HuH-7 (cell line): ENCODE data around the gene PSMA6.
A peak's percentile ranks its signal among the peaks of the same experiment; 100 is the strongest.
"Not testable (repeated sequence)": the region's sequence is repeated elsewhere in the genome, so short reads cannot be mapped to it uniquely, and the experiment has no call there.

Experiments
- DNase-seq: peaks from one replicate; pipeline ENCODE4 v3.0.0; 2011; ENCODE audit warnings: low spot score

The PSMA6 gene

DNA sequence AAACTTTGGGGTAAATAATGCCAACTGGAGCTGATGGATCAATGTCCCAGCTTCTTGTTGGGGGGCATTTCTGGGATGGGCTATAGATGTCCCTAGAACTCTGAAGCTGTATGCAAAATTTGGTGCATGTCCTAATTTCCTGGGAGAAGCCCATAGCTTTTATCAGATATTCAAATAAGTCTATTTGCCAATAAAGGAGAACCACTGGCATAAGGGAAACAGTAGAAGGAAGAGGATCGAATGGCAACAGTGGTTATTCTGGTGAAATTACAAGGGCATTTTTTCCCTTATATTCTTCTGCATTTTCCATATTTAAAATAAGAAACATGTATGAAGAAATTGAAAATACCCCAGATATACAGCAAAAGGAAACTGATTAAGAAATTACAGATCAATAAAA lies 34.2 kb downstream of the PSMA6 start:
- DNase-seq: no peak

DNA sequence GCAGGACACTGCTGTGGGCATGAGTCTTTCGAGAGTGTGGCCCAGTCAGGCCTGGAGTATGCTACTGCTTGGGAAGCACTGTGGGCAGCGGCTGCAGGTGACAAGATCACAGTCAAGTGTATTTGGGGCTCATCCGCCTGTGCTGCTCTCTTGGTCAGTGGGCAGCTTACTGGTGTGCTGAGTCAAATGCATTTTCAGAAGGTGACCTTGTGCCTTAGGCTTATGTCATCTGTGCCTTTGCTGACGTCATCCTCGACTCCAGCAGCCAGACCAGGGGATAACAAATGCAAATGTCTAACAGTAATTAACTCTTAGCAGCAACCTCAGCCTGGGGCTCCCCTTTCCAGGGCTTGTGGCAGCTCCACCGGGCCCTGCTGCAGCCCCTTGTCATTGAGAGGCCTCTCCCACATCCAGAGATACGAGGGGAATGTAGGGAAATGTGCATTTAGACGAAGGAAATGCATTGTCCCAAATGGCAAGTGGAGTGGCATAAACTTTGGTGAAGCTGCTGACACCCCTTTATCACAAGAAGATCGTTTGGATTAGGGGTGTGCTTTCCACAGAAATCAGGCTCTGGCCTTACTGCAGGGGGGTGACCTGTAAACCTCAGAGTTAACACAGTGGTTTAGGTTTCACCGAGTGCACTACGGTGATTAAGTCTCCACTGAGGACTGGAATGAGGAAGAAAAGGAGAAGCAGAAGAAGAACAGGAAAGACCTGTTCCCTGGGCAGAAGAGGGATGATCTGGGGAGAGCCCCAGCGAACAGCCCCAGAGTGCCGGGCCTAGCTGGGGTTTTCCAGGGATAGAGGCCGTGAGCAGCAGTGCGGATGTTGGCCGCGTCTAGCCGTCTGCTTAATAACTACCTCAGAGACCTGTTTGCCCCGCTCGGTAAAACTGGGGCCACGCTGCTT lies 39.7 kb downstream of the PSMA6 start:
- DNase-seq: no peak

- no peak for DNase-seq
Observed at GRCh38 chr14:35332517-35333263, 40.5 kb downstream of the PSMA6 start.

DNA sequence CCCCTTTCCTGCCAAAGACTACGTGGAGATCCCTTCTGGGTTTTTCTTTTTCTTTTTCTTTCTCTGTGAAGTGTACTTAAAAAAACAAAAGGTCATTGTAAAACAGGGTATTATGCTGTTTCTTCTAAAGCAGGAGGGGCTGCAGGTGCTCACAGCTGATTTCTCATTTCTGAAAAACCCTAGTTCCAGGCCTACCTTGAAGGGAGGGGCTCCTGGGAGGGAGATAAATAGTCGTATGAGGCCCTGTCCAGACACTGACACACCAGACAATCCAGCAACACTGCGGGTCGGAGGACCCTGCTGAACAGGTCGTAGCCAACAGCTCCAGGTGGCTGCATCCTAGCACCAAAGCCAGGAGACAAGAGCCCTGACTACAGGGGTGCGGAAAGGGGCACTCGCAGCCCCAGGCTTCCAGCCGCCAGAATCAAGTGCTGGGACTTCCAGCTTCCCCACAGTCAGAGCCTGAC lies 41.1 kb downstream of the PSMA6 start:
- DNase-seq: no peak

- no peak for DNase-seq
Observed at GRCh38 chr14:35333797-35334743, 41.9 kb downstream of the PSMA6 start.

DNA sequence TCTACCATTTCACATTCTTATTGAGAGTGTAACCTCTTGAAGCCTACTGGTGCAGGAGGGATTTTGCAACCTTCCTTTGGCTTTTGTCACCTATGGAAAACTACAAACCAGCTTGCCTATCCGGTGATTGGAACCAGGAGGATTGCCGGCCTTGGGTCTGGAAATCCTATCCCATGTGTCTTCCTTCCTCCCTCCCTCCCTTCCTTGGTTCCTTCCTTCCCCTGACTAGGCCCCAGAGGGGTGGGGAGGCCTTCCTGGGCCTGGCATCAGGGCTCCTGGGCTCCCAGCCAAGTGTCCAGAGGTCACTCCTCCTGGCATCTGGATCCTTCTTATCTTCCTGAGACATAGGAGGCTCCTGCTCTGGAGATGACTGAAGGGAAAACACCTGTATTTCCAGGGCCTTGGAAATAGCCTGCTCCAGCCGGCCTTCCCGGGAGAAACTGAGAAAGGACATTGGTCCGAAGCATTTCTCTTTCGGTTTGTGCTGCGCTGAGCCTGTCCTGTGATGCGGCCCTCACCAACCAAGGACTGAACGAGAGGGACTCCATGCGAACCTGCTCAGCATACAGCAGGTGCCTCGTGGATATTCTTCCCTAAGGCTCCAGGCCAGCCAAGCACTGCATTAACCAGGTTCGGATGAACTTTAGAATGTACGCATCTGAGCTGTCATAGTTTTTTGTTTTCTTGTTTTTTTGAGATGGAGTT lies 43.4 kb downstream of the PSMA6 start:
- no peak for DNase-seq

GRCh38 chr14:35336171-35336493 lies 44.0 kb downstream of the PSMA6 start:
- not testable (repeated sequence) for DNase-seq

GRCh38 chr14:35336494-35337268 lies 44.5 kb downstream of the PSMA6 start:
- DNase-seq: peak; percentile 55

DNA sequence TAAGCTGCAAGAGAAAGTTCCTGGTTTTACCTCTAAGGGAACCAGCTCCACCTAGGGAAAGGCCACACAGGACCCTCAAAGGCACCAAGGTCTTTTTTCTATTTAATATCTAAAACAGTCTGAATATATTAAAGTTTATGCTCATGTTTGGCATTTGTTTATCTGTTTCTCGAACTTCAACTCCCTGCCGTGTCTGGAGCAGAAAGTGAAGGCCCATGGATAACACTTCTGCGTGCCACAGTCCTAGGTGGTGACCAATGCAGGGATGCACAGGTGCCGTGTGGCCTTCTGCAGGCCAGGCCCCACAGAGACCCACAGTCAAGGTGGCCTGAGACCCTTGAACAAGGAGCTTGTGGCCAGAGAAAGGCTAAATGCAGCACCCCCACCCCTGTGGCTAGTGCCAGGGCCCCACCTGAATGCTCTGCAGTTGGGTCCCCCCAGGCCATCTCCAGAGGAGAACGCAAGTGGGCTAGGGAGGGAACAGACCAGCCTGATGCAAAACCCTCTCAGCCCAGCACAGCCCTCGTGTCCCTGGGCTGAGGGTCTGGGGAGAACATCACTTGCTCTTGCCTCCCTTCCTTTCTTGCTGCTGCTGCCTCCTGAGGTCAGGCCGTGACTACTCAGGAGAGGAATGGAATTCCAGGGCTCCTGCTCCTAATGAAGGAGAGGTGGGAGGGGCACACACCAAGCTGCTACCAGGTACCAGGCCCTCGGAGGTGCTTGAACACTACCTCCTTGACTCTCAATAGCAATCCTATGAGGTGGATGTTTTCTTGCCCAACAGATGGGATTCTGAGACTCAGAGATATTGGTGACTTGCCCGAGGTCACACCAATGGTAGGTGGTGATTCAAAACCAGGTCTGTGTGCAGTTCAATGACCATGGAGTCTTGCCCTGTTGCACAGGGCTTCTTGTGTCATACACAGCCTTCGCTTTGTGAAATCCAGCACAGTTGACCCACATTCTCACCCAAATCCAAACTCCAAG lies 45.4 kb downstream of the PSMA6 start:
- no peak for DNase-seq

DNA sequence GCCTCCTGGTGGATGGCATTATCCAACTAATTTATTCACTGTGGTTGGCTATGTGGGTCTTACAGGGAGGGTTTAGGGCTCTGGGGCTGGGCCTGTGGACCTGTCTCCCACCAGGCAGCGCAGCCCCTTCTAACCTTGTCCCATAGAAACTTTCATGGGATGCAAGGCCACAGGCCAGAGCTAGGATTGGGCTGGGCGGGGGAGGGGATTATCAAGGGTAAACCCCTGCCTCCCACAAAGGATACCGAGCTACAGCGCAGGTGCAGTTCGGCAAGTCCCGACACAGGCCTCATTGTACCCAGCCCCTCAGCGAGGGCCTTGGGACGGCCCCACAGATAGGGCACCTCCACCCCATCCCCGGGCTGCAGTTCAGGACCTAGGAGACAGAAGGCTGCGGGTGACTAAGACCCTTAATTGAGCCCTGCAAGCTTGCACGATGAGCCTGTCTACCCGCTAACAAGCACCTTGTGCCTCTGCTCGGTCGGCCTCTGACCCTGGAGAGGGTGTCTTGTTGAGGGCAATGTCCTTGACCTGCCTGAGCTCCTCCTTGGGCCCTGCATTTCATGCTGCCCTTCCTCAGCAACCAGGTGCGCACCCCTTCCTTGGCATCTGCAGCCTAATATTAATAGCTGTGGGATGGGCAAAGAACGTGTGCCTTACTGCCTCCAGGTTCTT lies 46.7 kb downstream of the PSMA6 start:
- DNase-seq: no peak

DNA sequence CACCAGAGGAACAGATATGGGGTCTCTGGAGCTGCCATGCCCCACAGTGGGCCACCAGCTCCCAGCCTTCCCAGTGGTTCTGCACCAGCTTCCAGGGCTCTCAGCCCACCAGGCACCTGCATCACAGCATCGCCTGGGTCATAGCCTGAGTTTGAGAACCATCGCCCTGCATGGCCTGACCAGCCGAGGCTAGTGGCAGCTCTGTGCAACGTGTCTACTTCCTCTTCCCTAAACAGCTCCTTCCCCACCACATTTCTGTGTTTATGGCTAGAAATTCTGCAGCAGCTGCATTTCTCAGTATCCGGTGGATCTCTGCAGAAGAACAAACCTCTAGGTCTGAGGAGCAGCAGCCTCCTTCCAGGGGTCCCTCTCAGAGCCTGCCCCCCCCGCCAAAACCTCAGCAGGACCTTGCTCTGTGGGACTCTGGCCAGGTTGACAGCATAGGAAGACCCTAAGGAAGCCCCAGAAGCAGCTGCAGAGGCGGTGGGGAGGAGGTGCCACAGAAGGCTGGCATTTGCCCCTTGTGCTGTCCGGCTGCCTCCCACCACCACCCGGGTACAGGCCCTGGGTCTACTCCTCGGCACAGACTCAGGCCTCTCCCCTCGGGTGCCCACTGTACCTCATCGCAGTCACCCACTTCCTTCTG lies 47.7 kb downstream of the PSMA6 start:
- DNase-seq: no peak

GRCh38 chr14:35340616-35341453 lies 48.7 kb downstream of the PSMA6 start:
- no peak for DNase-seq

DNA sequence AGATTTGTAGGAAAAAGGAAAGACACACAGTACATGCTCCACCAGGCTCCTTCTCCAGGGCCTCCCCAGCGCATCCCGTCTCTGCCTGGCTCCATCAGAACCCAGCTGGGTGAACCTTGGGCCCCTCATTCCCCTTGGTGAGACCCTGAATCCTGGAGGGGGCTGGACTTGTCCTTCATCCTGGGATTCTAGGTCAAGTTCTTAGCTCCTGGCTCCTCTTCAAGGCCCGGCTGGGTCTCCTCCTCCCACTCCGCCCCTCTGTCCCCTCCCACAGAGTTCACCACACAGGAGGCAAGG lies 49.2 kb downstream of the PSMA6 start:
- DNase-seq: no peak

DNA sequence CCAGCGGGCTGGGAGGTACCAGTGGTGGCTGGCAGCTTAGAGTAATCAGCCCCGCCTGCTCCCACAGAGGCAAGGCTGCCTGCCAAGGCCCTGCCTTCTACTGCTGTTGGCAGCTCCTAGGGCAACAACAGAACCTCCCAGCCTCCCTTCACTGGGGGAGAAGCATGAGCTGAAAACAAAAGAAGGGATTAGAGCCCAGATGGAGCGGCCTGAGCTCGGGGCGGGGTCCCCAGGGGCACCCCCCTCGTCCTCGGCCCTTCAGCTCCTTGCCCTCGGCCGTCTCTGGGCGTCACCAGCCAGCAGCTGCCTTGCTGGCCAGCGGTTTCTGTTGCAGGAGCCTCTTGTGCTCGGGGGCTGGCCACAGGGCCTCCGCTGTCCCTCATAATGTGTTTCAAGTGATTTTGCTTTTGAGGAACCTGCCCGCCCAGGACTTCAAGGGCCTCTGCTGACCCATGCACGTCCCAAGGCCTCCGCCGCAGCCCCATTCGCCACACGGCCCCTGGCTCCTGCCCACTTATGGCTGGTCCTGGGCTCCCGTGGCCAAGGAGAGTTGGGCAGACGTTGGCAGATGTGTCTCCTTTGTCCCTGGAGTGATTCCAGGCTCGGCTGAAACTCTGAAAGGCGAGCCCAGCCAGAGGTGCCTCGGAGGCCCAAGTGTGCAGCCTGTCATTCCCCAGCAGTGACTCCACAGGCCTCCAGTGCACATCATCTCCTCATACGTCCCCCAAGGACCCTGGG lies 49.7 kb downstream of the PSMA6 start:
- DNase-seq: no peak

DNA sequence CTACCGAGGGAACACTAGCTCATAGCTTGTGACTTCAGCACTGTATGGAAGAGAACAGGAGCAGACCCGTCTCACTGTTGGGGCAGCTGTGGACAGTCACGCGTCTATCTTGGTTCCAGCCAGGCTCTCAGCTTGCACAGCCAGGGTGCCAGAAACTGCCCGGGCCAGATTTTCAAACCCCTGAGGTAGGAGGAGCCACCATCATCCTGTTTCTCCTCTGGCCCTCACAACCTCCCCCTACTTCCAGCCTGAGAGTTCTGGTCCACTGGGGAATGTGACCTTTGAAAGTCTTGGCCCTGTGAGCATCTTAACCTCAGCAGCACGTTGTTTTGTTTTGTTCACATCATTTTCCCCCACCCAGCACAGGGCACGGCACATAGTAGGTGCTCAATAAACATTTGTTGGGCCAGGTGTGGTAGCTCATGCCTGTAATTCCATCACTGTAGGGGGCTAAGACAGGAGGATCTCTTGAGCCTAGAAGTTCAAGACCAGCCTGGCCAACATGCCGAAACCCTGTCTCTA lies 50.4 kb downstream of the PSMA6 start:
- DNase-seq: no peak

DNA sequence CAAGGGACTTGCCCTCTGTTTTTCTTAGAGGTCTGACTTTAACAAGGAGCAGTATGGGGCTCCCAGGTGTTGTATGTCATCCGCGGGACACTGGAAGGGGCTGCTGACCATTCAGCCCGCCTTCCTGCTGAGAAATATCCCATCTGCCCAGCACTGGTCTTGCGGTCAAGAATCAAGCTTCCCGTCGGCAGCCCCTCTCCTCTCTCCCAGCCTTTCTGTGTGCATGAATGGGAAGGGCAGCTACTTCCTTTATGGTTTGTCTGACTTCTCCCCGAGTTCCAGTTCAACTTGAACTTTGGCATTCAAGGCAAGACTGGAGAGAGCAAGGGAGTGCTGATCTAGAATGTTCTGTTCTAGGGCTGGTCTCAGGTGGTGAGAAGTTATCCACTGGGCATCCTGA lies 51.5 kb downstream of the PSMA6 start:
- DNase-seq: no peak
